OCI-LY7 (cell line): ENCODE measurements around the gene LARGE1. TPM values are rescaled to one million over a fixed set of nuclear protein-coding genes. Genes with fewer than 3 reads are reported as not detected.

ENCODE experiments used
- BruUV-seq: library from RNA; stranded (reverse); fragments of 400-500 nt; replicated peaks from 2 replicates; lab custom pipeline; 2021; lab: Mats Ljungman, UMichigan
- CTCF ChIA-PET: fragments of 300-600 bp; sonication (Branson Sonifier 250); formaldehyde crosslinking; loops from one replicate; lab custom pipeline; 2022; ENCODE audit warnings: antibody characterized with exemption; ENCODE audit not compliant: unreplicated experiment; lab: Charles Lee
- POLR2A ChIA-PET: fragments of 300-600 bp; sonication (Branson Sonifier 250); formaldehyde crosslinking; loops from one replicate; lab custom pipeline; 2022; ENCODE audit warnings: antibody characterized with exemption; lab: Charles Lee
- DNase-seq: peaks from one replicate; pipeline ENCODE4 v3.0.0-alpha.2; 2015; ENCODE audit warnings: low spot score
- H2AFZ ChIP-seq: fragments of 200-600 bp; sonication (generic), shearing (Covaris generic); 2 replicates; pipeline ENCODE4 v1.6.1; 2014; ENCODE audit warnings: mild to moderate bottlenecking, antibody characterized with exemption, low read length, moderate library complexity
- H3K27ac ChIP-seq: fragments of 200-600 bp; sonication (generic); 2 replicates; pipeline ENCODE4 v1.5.1; 2014; ENCODE audit warnings: mixed run types, low read depth, mild to moderate bottlenecking, moderate library complexity, low read length, inconsistent platforms; ENCODE audit not compliant: poor library complexity, severe bottlenecking
- H3K36me3 ChIP-seq: fragments of 200-600 bp; sonication (generic); 2 replicates; pipeline ENCODE4 v1.6.1; 2014; ENCODE audit warnings: mild to moderate bottlenecking, antibody characterized with exemption, low read length, moderate library complexity, mixed read lengths; ENCODE audit not compliant: insufficient read depth
- H3K4me1 ChIP-seq: fragments of 200-600 bp; sonication (generic); 2 replicates; pipeline ENCODE4 v1.5.1; 2014; ENCODE audit warnings: mild to moderate bottlenecking, low read length; ENCODE audit not compliant: insufficient read depth, poor library complexity, severe bottlenecking
- H3K4me2 ChIP-seq: fragments of 200-600 bp; sonication (generic); 2 replicates; pipeline ENCODE4 v1.6.1; 2014; ENCODE audit warnings: mild to moderate bottlenecking, low read length
- H3K4me3 ChIP-seq: fragments of 200-600 bp; sonication (generic); 2 replicates; pipeline ENCODE4 v1.5.1; 2014; ENCODE audit warnings: mild to moderate bottlenecking, low read depth, low read length; ENCODE audit not compliant: poor library complexity, severe bottlenecking
- H3K79me2 ChIP-seq: fragments of 200-600 bp; sonication (generic); 2 replicates; pipeline ENCODE4 v1.6.1; 2016; ENCODE audit warnings: low read depth, mild to moderate bottlenecking, low read length, moderate library complexity, mixed read lengths; ENCODE audit not compliant: insufficient read depth
- H3K9me2 ChIP-seq: fragments of 200-600 bp; sonication (generic); 2 replicates; pipeline ENCODE4 v1.6.1; 2016; ENCODE audit warnings: mild to moderate bottlenecking, low read length, mixed read lengths; ENCODE audit not compliant: insufficient read depth
- H3K9me3 ChIP-seq: fragments of 200-600 bp; sonication (generic); 2 replicates; pipeline ENCODE4 v1.6.1; 2014; ENCODE audit warnings: mild to moderate bottlenecking, mixed run types, low read length, mixed read lengths
- H4K20me1 ChIP-seq: fragments of 200-600 bp; sonication (generic); 2 replicates; pipeline ENCODE4 v1.6.1; 2014; ENCODE audit warnings: mild to moderate bottlenecking, antibody characterized with exemption, low read length, moderate library complexity, mixed read lengths; ENCODE audit not compliant: insufficient read depth
- EZH2phosphoT487 ChIP-seq: fragments of 200-600 bp; sonication (generic); IDR thresholded peaks from 2 replicates; pipeline ENCODE4 v1.6.1; 2018; ENCODE audit warnings: low read depth, borderline replicate concordance, mild to moderate bottlenecking, mixed run types, antibody characterized with exemption, low read length, moderate library complexity, mixed read lengths
- intact Hi-C: fragments of 100-400 bp; cut with micrococcal nuclease; formaldehyde crosslinking; loops from one replicate; pipeline ENCODE4 v1.10.0; 2022; ENCODE audit not compliant: unreplicated experiment
- total RNA-seq, 2 experiments: library from RNA; depleted of rRNA in 1 of 2; stranded (reverse); fragments of >200 nt in 1 of 2; shearing (Covaris generic) in 1 of 2; gene quantifications; 2 replicates each; pipeline ENCODE4 v1.2.3, GENCODE V29; 2014 to 2022
- TF ChIP-seq, protein P1 (sequence below): fragments of 200-600 bp; sonication (generic); conservative IDR thresholded peaks from 2 replicates; pipeline ENCODE4 v1.5.1; 2014; ENCODE audit warnings: mild to moderate bottlenecking, antibody characterized with exemption, low read length, moderate library complexity, mixed read lengths

The LARGE1 gene
- total RNA-seq, 2 experiments from 2014 or later = 31.5 to 31.9 TPM

DNA sequence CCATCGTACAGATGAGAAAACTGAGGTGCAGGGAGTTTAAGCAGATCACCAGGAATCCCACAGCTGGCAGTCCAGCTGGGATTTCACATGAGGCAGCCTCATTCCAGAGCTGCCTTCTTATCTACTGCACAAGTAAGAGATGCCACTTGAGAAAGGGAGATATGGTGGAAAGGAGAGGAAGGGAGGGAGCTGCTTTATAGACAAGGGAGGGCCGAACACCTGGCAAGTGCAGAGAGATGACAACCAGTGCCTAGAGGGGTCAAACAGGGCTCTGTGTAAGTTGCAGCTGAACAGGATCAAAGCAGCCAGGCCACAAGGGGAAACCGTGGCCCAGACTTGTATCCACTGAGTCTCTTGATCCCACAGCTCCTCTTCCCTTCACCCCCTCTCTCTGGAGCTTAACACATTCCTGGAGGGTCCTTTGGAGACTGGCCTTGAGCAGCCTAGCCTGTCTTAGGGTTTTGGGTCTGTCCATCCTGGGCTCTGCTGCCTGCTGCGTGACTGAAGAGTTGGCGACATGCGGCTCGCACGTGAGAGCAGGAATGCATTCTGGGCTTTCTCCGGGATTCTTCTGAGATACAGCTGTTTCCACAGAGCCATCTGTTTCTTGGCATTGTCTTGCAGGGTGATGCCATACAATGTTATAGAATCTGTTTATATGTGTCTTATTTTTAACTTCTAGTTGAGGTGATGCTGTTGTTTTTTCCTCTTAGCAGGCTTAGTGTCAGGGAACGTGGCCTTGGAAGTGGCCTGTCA, 593.6 kb downstream of the LARGE1 start:
- peaks cover 41% of the 10 kb centered on the region for H3K4me1 ChIP-seq
- H3K79me2 ChIP-seq = no peaks in the 10 kb centered on the region
- no peaks in the 10 kb centered on the region for H3K9me2 ChIP-seq
- peak overlapping the region; percentile 68 for H3K27ac ChIP-seq
- peak; percentile 57 for DNase-seq
- H3K4me2 ChIP-seq = peak overlapping the region; percentile 65
- ChIA-PET POLR2A (interaction anchor here (0.7 to 4.0 kb wide), 6 partner anchors 9 to 74 kb away, joined by 3 to 21 read pairs (median 6); no protein-coding TSS in a partner anchor), CTCF (interaction anchor here (0.5 to 0.8 kb wide), 2 partner anchors 24 to 25 kb away, joined by 3 to 9 read pairs; no protein-coding TSS in a partner anchor)
- TF ChIP-seq EZH2phosphoT487 = no peak
- TF ChIP-seq, protein P1, sequence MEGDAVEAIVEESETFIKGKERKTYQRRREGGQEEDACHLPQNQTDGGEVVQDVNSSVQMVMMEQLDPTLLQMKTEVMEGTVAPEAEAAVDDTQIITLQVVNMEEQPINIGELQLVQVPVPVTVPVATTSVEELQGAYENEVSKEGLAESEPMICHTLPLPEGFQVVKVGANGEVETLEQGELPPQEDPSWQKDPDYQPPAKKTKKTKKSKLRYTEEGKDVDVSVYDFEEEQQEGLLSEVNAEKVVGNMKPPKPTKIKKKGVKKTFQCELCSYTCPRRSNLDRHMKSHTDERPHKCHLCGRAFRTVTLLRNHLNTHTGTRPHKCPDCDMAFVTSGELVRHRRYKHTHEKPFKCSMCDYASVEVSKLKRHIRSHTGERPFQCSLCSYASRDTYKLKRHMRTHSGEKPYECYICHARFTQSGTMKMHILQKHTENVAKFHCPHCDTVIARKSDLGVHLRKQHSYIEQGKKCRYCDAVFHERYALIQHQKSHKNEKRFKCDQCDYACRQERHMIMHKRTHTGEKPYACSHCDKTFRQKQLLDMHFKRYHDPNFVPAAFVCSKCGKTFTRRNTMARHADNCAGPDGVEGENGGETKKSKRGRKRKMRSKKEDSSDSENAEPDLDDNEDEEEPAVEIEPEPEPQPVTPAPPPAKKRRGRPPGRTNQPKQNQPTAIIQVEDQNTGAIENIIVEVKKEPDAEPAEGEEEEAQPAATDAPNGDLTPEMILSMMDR = no peak
- no peak overlapping the region for H3K4me3 ChIP-seq
- H2AFZ ChIP-seq = 0 out of 2 replicates have a peak overlapping the region, but pooled peaks have one; percentile 78
- no TSS peak for BruUV-seq
- intact Hi-C loops = loop anchor here (5.0 kb wide), 1 partner anchor 516 kb away; no protein-coding TSS in a partner anchor
- H4K20me1 ChIP-seq = no peaks in the 10 kb centered on the region
- H3K9me3 ChIP-seq = no peaks in the 10 kb centered on the region
- H3K36me3 ChIP-seq = no peaks in the 10 kb centered on the region

DNA sequence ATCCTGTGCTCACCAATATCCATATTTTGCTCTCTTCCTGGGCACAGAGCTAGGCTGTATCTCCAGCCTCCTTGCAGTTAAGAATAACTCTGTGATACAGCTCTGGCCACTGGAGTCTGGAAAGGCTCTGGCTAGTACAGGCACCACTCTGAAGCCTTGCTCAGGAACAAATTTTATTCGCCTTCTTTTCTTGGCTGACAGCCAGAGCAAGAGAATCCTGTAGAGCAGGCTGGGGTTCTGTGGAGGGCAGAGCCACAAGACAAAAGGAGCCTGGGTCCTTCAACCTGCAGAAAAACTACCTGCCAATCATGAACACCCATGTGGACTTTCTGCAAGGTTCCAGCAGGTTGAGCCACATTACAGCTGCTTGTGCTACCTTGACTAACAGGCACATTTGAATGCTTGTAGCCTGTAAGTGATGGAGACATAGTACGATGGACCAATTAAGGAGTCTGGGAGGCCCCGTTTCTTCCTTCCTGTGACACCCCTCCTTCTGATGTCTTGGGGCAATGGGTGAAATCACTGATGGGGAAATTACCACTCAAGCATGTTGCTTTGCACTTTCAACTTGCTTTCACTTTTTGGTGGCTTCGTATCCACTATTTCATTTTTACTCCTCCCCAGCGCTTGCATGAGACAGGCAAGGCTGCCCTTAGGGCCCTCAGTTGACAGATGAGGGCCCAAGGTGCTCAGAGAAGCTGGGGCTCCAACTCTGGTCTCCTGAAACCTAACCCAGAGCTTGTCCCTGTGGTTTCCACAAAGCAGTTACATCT, 594.9 kb downstream of the LARGE1 start:
- Histone ChIP-seq H3K27ac (peak overlapping the region; percentile 68), H3K79me2 (no peaks in the 10 kb centered on the region), H3K4me3 (peak overlapping the region; percentile 20), H4K20me1 (no peaks in the 10 kb centered on the region), H3K4me2 (peak overlapping the region; percentile 65), H2AFZ (peak overlapping the region; percentile 78), H3K4me1 (peaks cover 54% of the 10 kb centered on the region), H3K36me3 (no peaks in the 10 kb centered on the region), H3K9me3 (no peaks in the 10 kb centered on the region), H3K9me2 (no peaks in the 10 kb centered on the region)
- TF ChIP-seq, protein P1 = no peak
- no peak for TF ChIP-seq EZH2phosphoT487
- intact Hi-C loops = loop anchor here (5.0 kb wide), 1 partner anchor 517 kb away; no protein-coding TSS in a partner anchor
- ChIA-PET CTCF (interaction anchor here (0.8 to 1.1 kb wide), 2 partner anchors 23 to 27 kb away, joined by 3 read pairs; no protein-coding TSS in a partner anchor), POLR2A (interaction anchor here (1.2 to 4.0 kb wide), 5 partner anchors 10 to 28 kb away, joined by 4 to 21 read pairs (median 7); no protein-coding TSS in a partner anchor)
- no TSS peak for BruUV-seq
- DNase-seq = peak; percentile 77
